A673 (cell line): ENCODE data around the gene POMGNT1. TPM values are rescaled to one million over a fixed set of nuclear protein-coding genes. Genes with fewer than 3 reads are reported as not detected.
"Not testable (repeated sequence)": the region's sequence is repeated elsewhere in the genome, so short reads cannot be mapped to it uniquely, and the experiment has no call there.

ENCODE experiments used
- BruUV-seq: library from RNA; stranded (reverse); fragments of 400-500 nt; replicated peaks from 2 replicates; lab custom pipeline; 2021; lab: Mats Ljungman, UMichigan
- CTCF ChIA-PET: fragments of 300-600 bp; sonication (Branson Sonifier 250); formaldehyde crosslinking; loops from one replicate; lab custom pipeline; 2022; ENCODE audit warnings: antibody characterized with exemption; lab: Charles Lee
- POLR2A ChIA-PET: fragments of 300-600 bp; sonication (Branson Sonifier 250); formaldehyde crosslinking; loops from one replicate; lab custom pipeline; 2022; ENCODE audit warnings: antibody characterized with exemption; ENCODE audit not compliant: low non-redundant PET; lab: Charles Lee
- DNase-seq: peaks from one replicate; pipeline ENCODE4 v3.0.0-alpha.2; 2015; ENCODE audit warnings: low spot score
- H3K27ac ChIP-seq: fragments of 200-600 bp; sonication (generic); 2 replicates; pipeline ENCODE4 v1.5.1; 2016; ENCODE audit warnings: mixed run types, low read depth, mild to moderate bottlenecking, mixed read lengths, antibody characterized with exemption, low read length; ENCODE audit not compliant: poor library complexity, severe bottlenecking
- H3K27me3 ChIP-seq: fragments of 200-600 bp; sonication (generic); replicated peaks from 2 replicates; pipeline ENCODE4 v1.6.1; 2017; ENCODE audit warnings: mixed run types, low read depth, mild to moderate bottlenecking, mixed read lengths, antibody characterized with exemption, low read length; ENCODE audit not compliant: insufficient read depth, poor library complexity
- H3K36me3 ChIP-seq: fragments of 200-600 bp; sonication (generic); 2 replicates; pipeline ENCODE4 v1.6.1; 2016; ENCODE audit warnings: mixed run types, mild to moderate bottlenecking, mixed read lengths, antibody characterized with exemption, low read length; ENCODE audit not compliant: insufficient read depth, poor library complexity, severe bottlenecking
- H3K4me1 ChIP-seq: fragments of 200-600 bp; sonication (generic); 2 replicates; pipeline ENCODE4 v1.6.1; 2017; ENCODE audit warnings: mixed run types, mild to moderate bottlenecking, mixed read lengths, antibody characterized with exemption, low read length; ENCODE audit not compliant: insufficient read depth, poor library complexity, severe bottlenecking
- H3K4me3 ChIP-seq: fragments of 200-600 bp; sonication (generic); 2 replicates; pipeline ENCODE4 v1.5.1; 2016; ENCODE audit warnings: low read depth, mixed run types, mild to moderate bottlenecking, mixed read lengths, low read length; ENCODE audit not compliant: poor library complexity, severe bottlenecking
- H3K9me3 ChIP-seq: fragments of 200-600 bp; sonication (generic); 2 replicates; pipeline ENCODE4 v1.6.1; 2016; ENCODE audit warnings: mixed run types, low read depth, mild to moderate bottlenecking, mixed read lengths, antibody characterized with exemption, low read length; ENCODE audit not compliant: poor library complexity, severe bottlenecking
- EZH2 ChIP-seq: fragments of 200-600 bp; sonication (generic); IDR thresholded peaks from 2 replicates; pipeline ENCODE4 v1.6.1; 2017; ENCODE audit warnings: borderline replicate concordance, low read depth, mild to moderate bottlenecking, mixed read lengths, antibody characterized with exemption, low read length; ENCODE audit not compliant: poor library complexity, severe bottlenecking
- intact Hi-C: fragments of 100-400 bp; cut with micrococcal nuclease; formaldehyde crosslinking; loops from one replicate; pipeline ENCODE4 v1.10.0; 2022; ENCODE audit not compliant: unreplicated experiment
- total RNA-seq: library from RNA; stranded (reverse); gene quantifications from 2 replicates; pipeline ENCODE4 v1.2.3, GENCODE V29; 2021
- TF ChIP-seq, protein P1 (sequence below): fragments of 300-800, 200-600 bp; sonication (generic); conservative IDR thresholded peaks from 2 replicates; pipeline ENCODE4 v1.5.1; 2017; ENCODE audit warnings: low read depth, mild to moderate bottlenecking, antibody characterized with exemption, low read length, moderate library complexity, mixed read lengths

The POMGNT1 gene
- total RNA-seq, 1 experiment from 2014 or later = 71.0 TPM

DNA sequence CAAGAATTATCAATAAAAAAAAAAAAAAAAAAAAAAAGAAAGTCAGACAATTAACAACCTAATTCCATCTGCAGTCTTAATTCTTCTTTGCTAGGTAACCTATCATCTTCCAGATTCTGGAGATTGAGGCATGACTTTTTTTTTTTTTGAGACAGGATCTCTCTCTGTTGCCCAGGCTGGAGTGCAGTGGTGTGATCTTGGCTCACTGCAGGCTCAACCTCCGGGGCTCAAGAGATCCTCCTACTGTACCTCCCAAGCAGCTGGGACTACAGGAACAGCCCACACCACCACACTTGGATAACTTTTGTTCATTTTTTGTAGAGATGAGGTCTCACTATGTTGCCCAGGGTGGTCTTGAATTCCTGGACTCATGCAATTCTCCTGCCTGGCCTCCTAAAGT is 44.7 kb upstream of the POMGNT1 start:
- BruUV-seq = no TSS peak
- POLR2A ChIA-PET = no interaction called here
- intact Hi-C loops = no loop called here
- H3K27me3 ChIP-seq = no peaks in the 10 kb centered on the region
- H3K9me3 ChIP-seq = no peaks in the 10 kb centered on the region
- no peak for DNase-seq
- no peak overlapping the region for H3K4me3 ChIP-seq
- TF ChIP-seq, protein P1, sequence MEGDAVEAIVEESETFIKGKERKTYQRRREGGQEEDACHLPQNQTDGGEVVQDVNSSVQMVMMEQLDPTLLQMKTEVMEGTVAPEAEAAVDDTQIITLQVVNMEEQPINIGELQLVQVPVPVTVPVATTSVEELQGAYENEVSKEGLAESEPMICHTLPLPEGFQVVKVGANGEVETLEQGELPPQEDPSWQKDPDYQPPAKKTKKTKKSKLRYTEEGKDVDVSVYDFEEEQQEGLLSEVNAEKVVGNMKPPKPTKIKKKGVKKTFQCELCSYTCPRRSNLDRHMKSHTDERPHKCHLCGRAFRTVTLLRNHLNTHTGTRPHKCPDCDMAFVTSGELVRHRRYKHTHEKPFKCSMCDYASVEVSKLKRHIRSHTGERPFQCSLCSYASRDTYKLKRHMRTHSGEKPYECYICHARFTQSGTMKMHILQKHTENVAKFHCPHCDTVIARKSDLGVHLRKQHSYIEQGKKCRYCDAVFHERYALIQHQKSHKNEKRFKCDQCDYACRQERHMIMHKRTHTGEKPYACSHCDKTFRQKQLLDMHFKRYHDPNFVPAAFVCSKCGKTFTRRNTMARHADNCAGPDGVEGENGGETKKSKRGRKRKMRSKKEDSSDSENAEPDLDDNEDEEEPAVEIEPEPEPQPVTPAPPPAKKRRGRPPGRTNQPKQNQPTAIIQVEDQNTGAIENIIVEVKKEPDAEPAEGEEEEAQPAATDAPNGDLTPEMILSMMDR = no peak
- no peak for TF ChIP-seq EZH2
- H3K36me3 ChIP-seq = no peaks in the 10 kb centered on the region
- no peaks in the 10 kb centered on the region for H3K4me1 ChIP-seq
- CTCF ChIA-PET = no interaction called here
- H3K27ac ChIP-seq = no peak overlapping the region

DNA sequence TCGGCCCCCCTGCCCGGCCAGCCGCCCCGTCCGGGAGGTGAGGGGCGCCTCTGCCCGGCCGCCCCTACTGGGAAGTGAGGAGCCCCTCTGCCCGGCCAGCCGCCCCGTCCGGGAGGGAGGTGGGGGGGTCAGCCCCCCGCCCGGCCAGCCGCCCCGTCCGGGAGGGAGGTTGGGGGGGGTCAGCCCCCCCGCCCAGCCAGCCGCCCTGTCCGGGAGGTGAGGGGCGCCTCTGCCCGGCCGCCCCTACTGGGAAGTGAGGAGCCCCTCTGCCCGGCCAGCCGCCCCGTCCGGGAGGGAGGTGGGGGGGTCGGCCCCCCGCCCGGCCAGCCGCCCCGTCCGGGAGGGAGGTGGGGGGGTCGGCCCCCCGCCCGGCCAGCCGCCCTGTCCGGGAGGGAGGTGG is 43.5 kb upstream of the POMGNT1 start:
- CTCF ChIA-PET, H3K36me3 ChIP-seq, H3K4me3 ChIP-seq, DNase-seq, intact Hi-C loops, POLR2A ChIA-PET, H3K4me1 ChIP-seq, H3K27me3 ChIP-seq, H3K27ac ChIP-seq, H3K9me3 ChIP-seq, BruUV-seq: not testable (repeated sequence)

DNA sequence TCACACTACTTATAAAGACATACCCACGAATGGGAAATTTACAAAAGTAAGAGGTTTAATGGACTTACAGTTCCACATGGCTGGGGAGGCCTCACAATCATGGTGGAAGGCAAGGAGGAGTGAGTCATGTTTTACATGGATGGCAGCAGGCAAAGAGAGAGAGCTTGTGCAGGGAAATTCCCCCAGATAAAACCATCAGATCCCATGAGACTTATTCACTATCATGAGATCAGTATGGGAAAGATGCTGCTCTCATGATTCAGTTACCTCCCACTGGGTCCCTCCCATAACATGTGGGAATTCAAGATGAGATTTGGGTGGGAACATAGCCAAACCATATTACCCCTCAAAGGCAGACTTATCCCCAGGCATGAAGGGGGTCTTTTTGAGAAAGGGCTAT is 40.6 kb upstream of the POMGNT1 start:
- H3K27ac ChIP-seq, H3K27me3 ChIP-seq, H3K9me3 ChIP-seq, POLR2A ChIA-PET, H3K4me3 ChIP-seq, H3K36me3 ChIP-seq, H3K4me1 ChIP-seq, intact Hi-C loops, BruUV-seq: not testable (repeated sequence)
- CTCF ChIA-PET = interaction anchor here (1.4 kb wide), 1 partner anchor 15 kb away, joined by 3 read pairs; no protein-coding TSS in a partner anchor
- DNase-seq = peak; percentile 33

DNA sequence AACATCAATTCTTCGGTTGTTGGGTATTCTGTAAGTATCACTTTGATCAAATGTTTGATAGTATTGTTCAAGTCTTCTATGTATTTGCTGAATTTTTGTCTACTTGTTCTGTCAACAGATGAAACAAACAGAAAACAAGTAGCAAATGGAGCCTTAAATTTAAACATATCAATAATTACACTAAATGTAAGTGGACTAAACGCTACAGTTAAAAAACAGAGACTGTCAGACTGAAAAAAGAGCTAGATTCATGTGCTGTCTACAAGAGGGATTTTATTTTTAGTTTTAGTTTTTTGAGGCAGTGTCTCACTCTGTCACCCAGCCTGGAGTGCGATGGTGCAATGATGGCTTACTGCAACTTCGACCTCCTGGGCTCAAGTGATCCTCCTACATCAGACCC is 38.6 kb upstream of the POMGNT1 start:
- H3K27me3 ChIP-seq = no peaks in the 10 kb centered on the region
- no peaks in the 10 kb centered on the region for H3K36me3 ChIP-seq
- no peak overlapping the region for H3K4me3 ChIP-seq
- ChIA-PET POLR2A (no interaction called here), CTCF (interaction anchor here (0.6 kb wide), 1 partner anchor 8 kb away, joined by 3 read pairs; no protein-coding TSS in a partner anchor)
- no peak for TF ChIP-seq EZH2
- TF ChIP-seq, protein P1 = no peak
- H3K9me3 ChIP-seq = no peaks in the 10 kb centered on the region
- no peak for DNase-seq
- H3K4me1 ChIP-seq = no peaks in the 10 kb centered on the region
- BruUV-seq = no TSS peak
- H3K27ac ChIP-seq = no peak overlapping the region
- intact Hi-C loops = no loop called here

DNA sequence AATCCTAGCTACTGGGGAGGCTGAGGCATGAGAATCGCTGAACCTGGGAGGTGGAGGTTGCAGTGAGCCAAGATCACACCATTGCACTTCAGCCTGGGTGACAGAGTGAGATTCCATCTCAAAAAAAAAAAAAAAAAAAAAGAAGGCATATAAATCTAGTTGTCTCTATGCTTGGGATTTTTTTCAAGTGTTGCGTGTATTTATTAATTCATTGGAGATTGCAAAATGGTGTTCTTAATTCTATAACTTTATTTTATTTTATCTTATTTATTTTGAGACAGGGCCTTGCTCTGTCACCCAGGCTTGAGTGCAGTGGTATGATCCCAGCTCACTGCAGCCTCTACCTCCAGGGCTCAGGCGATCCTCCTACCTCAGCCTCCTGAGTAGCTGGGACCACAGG is 33.0 kb upstream of the POMGNT1 start:
- POLR2A ChIA-PET, H3K27ac ChIP-seq, DNase-seq, H3K4me3 ChIP-seq, H3K4me1 ChIP-seq, intact Hi-C loops, H3K36me3 ChIP-seq, BruUV-seq, H3K9me3 ChIP-seq, H3K27me3 ChIP-seq: not testable (repeated sequence)
- CTCF ChIA-PET = interaction anchor here (1.6 kb wide), 1 partner anchor 8 kb away, joined by 7 read pairs; no protein-coding TSS in a partner anchor
